Posterior cingulate gyrus (tissue), 11 donors: ENCODE data around the gene HELZ.
"Not testable (repeated sequence)": the region's sequence is repeated elsewhere in the genome, so short reads cannot be mapped to it uniquely, and the experiment has no call there.

ENCODE experiments used
- DNase-seq, 10 donors: peaks; one replicate each; pipeline versions ENCODE4 v3.0.0 to v3.0.0-alpha.2; 2020 to 2021; ENCODE audit warnings: mixed read lengths in 3 of 10
- intact Hi-C: fragments of 100-400 bp; cut with DNase I; formaldehyde crosslinking; loops from one replicate; pipeline ENCODE4 v1.15.1; 2023

The HELZ gene

GRCh38 chr17:67198131-67198530, 46.9 kb downstream of the HELZ start:
- no peak for DNase-seq
- intact Hi-C loops = no loop called here

- DNase-seq, intact Hi-C loops: not testable (repeated sequence)
These were observed 48.0 kb downstream of the HELZ start for GRCh38 chr17:67197023-67197422.

GRCh38 chr17:67196422-67196821, 48.6 kb downstream of the HELZ start:
- intact Hi-C loops = no loop called here
- no peak for DNase-seq

GRCh38 chr17:67194134-67194533, 50.9 kb downstream of the HELZ start:
- intact Hi-C loops = no loop called here
- DNase-seq = no peak

- no peak for DNase-seq
- intact Hi-C loops = no loop called here
These were observed 57.1 kb downstream of the HELZ start for GRCh38 chr17:67187927-67188326.

- intact Hi-C loops = no loop called here
- DNase-seq = no peak
These were observed 58.2 kb downstream of the HELZ start for GRCh38 chr17:67186782-67187181.

- no peak for DNase-seq
- intact Hi-C loops = no loop called here
These were observed 61.5 kb downstream of the HELZ start for GRCh38 chr17:67183531-67183930.

- intact Hi-C loops = no loop called here
- no peak for DNase-seq
These were observed 63.2 kb downstream of the HELZ start for GRCh38 chr17:67181825-67182224.

- DNase-seq = no peak
- intact Hi-C loops = no loop called here
These were observed 64.7 kb downstream of the HELZ start for GRCh38 chr17:67180275-67180674.

GRCh38 chr17:67178555-67178954, 66.4 kb downstream of the HELZ start:
- no peak for DNase-seq
- intact Hi-C loops = no loop called here

GRCh38 chr17:67177732-67178131, 67.3 kb downstream of the HELZ start:
- DNase-seq = no peak
- intact Hi-C loops = no loop called here

GRCh38 chr17:67174190-67174589, 70.8 kb downstream of the HELZ start:
- intact Hi-C loops = no loop called here
- no peak for DNase-seq

- intact Hi-C loops = no loop called here
- no peak for DNase-seq
These were observed 73.4 kb downstream of the HELZ start for GRCh38 chr17:67171560-67171959.

GRCh38 chr17:67168496-67168895, 76.5 kb downstream of the HELZ start:
- intact Hi-C loops = no loop called here
- no peak for DNase-seq

GRCh38 chr17:67165201-67165600, 79.8 kb downstream of the HELZ start:
- no peak for DNase-seq
- intact Hi-C loops = no loop called here

GRCh38 chr17:67164302-67164701, 80.7 kb downstream of the HELZ start:
- DNase-seq = no peak
- intact Hi-C loops = no loop called here

- intact Hi-C loops = no loop called here
- DNase-seq = no peak
These were observed 82.2 kb downstream of the HELZ start for GRCh38 chr17:67162771-67163170.

GRCh38 chr17:67161573-67161972, 83.4 kb downstream of the HELZ start:
- DNase-seq = no peak
- intact Hi-C loops = no loop called here

GRCh38 chr17:67160791-67161190, 84.2 kb downstream of the HELZ start:
- intact Hi-C loops = no loop called here
- no peak for DNase-seq

GRCh38 chr17:67157732-67158639, 87.0 kb downstream of the HELZ start:
- intact Hi-C loops = loop anchor here (5.0 kb wide), 2 partner anchors 241 to 431 kb away; no protein-coding TSS in a partner anchor
- DNase-seq = no peak

- intact Hi-C loops = loop anchor here (5.0 kb wide), 2 partner anchors 239 to 429 kb away; no protein-coding TSS in a partner anchor
- DNase-seq = no peak
These were observed 88.5 kb downstream of the HELZ start for GRCh38 chr17:67156269-67157199.
